ENCODE measurements around the gene PDXK. TPM values are rescaled to one million over a fixed set of nuclear protein-coding genes. Genes with fewer than 3 reads are reported as not detected.

The PDXK gene
- total and polyA plus RNA-seq, 2 of the 13 experiments (the other 11 are each of a cell fraction or from before 2014, with no cell fraction given), result 114 to 184 TPM

GRCh38 chr21:43778469-43779335, 59.8 kb downstream of the PDXK start:
- peak overlapping the region; percentile 19 for H3K27ac ChIP-seq (ENCODE audit: extremely low read length, insufficient read depth, low read length)
- H3K9ac ChIP-seq (ENCODE audit: insufficient read depth, low read depth, low read length), result peak overlapping the region; percentile 9; the same call in 1 of the 2 replicates
- BruUV-seq (replicated peaks), result no TSS peak
- CTCF ChIA-PET (ENCODE audit: low intra/inter-chr PET ratio, low total read pairs), result no interaction called here
- FAIRE-seq, result no peak
- no peaks in the 10 kb centered on the region for H3K9me3 ChIP-seq (ENCODE audit: low read length)
- intact Hi-C loops (cut with micrococcal nuclease; ENCODE audit: unreplicated experiment), result loop anchor here (10.0 kb wide), 1 partner anchor 74 kb away; no protein-coding TSS in a partner anchor
- H3K4me1 ChIP-seq (ENCODE audit: insufficient read depth, low read length), result peaks cover 83% of the 10 kb centered on the region
- peak overlapping the region; percentile 61 for H3K4me2 ChIP-seq (ENCODE audit: low read depth, low read length)
- peaks cover 3 to 6% of the 10 kb centered on the region in 2 experiments; a peak in 3 of 5 replicates for H3K36me3 ChIP-seq (replicated peaks in 1 of 2; ENCODE audit: control insufficient read depth in 1 of 2, insufficient read depth in 2 of 2, low read length in 2 of 2)
- POLR2A ChIA-PET, result interaction anchor here (1.7 kb wide), 1 partner anchor 50 kb away, joined by 7 read pairs; no protein-coding TSS in a partner anchor
- in situ Hi-C loops (cut with HindIII; ENCODE audit: extremely low pct_ligation_motif_present, low pct_unique_long_range_greater_than_20kb), result no loop called here
- no peaks in the 10 kb centered on the region for H3K27me3 ChIP-seq (ENCODE audit: control insufficient read depth in 1 of 2, insufficient read depth in 2 of 2, low read length in 2 of 2)
- H2AFZ ChIP-seq (ENCODE audit: low read length), result no peak overlapping the region
- H3K4me3 ChIP-seq (replicated peaks in 1 of 3; ENCODE audit: insufficient read depth in 1 of 3, low read depth in 2 of 3, low read length in 3 of 3), result peak overlapping the region; percentile 12 to 53 (median 30); a peak in 4 of 6 replicates
- no peak for ATAC-seq
- no peak for DNase-seq (ENCODE audit: low spot score)
- H3K79me2 ChIP-seq (ENCODE audit: insufficient read depth, low read length), result peaks cover 12% of the 10 kb centered on the region
- 13% methylated on average over 17 of the region's 20 CpGs for WGBS (ENCODE audit: low lambda C conversion rate)
- no peaks in the 10 kb centered on the region for H4K20me1 ChIP-seq (ENCODE audit: insufficient read depth, low read length)
- TF ChIP-seq ZNF256 (CRISPR knock-in tag; conservative IDR thresholded peaks at IDR 0.05) (no peak), ZNF614 (CRISPR knock-in tag; IDR thresholded peaks at IDR 0.05; ENCODE audit: borderline replicate concordance) (no peak), EEA1 (CRISPR knock-in tag; IDR thresholded peaks at IDR 0.05; ENCODE audit: borderline replicate concordance) (no peak), RXRB (CRISPR knock-in tag; IDR thresholded peaks at IDR 0.05; ENCODE audit: borderline replicate concordance) (0 out of 2 replicates have a peak, but pooled peaks have one; percentile 9), ZBTB38 (CRISPR knock-in tag; IDR thresholded peaks at IDR 0.05) (peak; percentile 18; the same call in 1 of the 2 replicates), SAP130 (CRISPR knock-in tag; IDR thresholded peaks at IDR 0.05; ENCODE audit: low read depth) (0 out of 2 replicates have a peak, but pooled peaks have one; percentile 5), ARNT2 (CRISPR knock-in tag; IDR thresholded peaks at IDR 0.05; ENCODE audit: low read depth) (no peak), MZF1 (CRISPR knock-in tag; IDR thresholded peaks at IDR 0.05; ENCODE audit: borderline replicate concordance) (no peak), ZBTB20 (CRISPR knock-in tag; IDR thresholded peaks at IDR 0.05; ENCODE audit: borderline replicate concordance, low read depth) (no peak), NONO (IDR thresholded peaks at IDR 0.05) (no peak), NONO (CRISPR knock-in tag; conservative IDR thresholded peaks at IDR 0.05) (no peak)
- TF ChIP-seq, protein P1, sequence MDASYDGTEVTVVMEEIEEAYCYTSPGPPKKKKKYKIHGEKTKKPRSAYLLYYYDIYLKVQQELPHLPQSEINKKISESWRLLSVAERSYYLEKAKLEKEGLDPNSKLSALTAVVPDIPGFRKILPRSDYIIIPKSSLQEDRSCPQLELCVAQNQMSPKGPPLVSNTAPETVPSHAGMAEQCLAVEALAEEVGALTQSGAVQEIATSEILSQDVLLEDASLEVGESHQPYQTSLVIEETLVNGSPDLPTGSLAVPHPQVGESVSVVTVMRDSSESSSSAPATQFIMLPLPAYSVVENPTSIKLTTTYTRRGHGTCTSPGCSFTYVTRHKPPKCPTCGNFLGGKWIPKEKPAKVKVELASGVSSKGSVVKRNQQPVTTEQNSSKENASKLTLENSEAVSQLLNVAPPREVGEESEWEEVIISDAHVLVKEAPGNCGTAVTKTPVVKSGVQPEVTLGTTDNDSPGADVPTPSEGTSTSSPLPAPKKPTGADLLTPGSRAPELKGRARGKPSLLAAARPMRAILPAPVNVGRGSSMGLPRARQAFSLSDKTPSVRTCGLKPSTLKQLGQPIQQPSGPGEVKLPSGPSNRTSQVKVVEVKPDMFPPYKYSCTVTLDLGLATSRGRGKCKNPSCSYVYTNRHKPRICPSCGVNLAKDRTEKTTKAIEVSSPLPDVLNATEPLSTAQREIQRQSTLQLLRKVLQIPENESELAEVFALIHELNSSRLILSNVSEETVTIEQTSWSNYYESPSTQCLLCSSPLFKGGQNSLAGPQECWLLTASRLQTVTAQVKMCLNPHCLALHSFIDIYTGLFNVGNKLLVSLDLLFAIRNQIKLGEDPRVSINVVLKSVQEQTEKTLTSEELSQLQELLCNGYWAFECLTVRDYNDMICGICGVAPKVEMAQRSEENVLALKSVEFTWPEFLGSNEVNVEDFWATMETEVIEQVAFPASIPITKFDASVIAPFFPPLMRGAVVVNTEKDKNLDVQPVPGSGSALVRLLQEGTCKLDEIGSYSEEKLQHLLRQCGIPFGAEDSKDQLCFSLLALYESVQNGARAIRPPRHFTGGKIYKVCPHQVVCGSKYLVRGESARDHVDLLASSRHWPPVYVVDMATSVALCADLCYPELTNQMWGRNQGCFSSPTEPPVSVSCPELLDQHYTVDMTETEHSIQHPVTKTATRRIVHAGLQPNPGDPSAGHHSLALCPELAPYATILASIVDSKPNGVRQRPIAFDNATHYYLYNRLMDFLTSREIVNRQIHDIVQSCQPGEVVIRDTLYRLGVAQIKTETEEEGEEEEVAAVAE (CRISPR knock-in tag; IDR thresholded peaks at IDR 0.05; ENCODE audit: borderline replicate concordance), result no peak
- TF ChIP-seq, protein P2, sequence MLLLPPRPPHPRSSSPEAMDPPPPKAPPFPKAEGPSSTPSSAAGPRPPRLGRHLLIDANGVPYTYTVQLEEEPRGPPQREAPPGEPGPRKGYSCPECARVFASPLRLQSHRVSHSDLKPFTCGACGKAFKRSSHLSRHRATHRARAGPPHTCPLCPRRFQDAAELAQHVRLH (CRISPR knock-in tag; IDR thresholded peaks at IDR 0.05; ENCODE audit: borderline replicate concordance, low read depth), result no peak
- TF ChIP-seq, protein P3, sequence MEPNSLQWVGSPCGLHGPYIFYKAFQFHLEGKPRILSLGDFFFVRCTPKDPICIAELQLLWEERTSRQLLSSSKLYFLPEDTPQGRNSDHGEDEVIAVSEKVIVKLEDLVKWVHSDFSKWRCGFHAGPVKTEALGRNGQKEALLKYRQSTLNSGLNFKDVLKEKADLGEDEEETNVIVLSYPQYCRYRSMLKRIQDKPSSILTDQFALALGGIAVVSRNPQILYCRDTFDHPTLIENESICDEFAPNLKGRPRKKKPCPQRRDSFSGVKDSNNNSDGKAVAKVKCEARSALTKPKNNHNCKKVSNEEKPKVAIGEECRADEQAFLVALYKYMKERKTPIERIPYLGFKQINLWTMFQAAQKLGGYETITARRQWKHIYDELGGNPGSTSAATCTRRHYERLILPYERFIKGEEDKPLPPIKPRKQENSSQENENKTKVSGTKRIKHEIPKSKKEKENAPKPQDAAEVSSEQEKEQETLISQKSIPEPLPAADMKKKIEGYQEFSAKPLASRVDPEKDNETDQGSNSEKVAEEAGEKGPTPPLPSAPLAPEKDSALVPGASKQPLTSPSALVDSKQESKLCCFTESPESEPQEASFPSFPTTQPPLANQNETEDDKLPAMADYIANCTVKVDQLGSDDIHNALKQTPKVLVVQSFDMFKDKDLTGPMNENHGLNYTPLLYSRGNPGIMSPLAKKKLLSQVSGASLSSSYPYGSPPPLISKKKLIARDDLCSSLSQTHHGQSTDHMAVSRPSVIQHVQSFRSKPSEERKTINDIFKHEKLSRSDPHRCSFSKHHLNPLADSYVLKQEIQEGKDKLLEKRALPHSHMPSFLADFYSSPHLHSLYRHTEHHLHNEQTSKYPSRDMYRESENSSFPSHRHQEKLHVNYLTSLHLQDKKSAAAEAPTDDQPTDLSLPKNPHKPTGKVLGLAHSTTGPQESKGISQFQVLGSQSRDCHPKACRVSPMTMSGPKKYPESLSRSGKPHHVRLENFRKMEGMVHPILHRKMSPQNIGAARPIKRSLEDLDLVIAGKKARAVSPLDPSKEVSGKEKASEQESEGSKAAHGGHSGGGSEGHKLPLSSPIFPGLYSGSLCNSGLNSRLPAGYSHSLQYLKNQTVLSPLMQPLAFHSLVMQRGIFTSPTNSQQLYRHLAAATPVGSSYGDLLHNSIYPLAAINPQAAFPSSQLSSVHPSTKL (CRISPR knock-in tag; IDR thresholded peaks at IDR 0.05), result no peak

Measured in HepG2 (cell line).